ENCODE data around the gene CDC26.
A peak's percentile ranks its signal among the peaks of the same experiment; 100 is the strongest.

The CDC26 gene

GRCh38 chr9:113267911-113268566, 7.3 kb downstream of the CDC26 start:
- no peaks in the 10 kb centered on the region for H3K9me3 Mint-ChIP-seq
- H3K36me3 Mint-ChIP-seq (ENCODE audit: low read depth) = peaks cover 48% of the 10 kb centered on the region
- no peaks in the 10 kb centered on the region for H3K4me1 Mint-ChIP-seq

GRCh38 chr9:113266174-113266573, 9.2 kb downstream of the CDC26 start:
- Mint-ChIP-seq H3K4me1 (no peaks in the 10 kb centered on the region), H3K4me3 (no peak overlapping the region), H3K36me3 (ENCODE audit: low read depth) (peaks cover 42% of the 10 kb centered on the region)

More at GRCh38 chr9:113267911-113268566, 7.3 kb downstream of the CDC26 start:
- no peak for TF ChIP-seq CTCF (IDR thresholded peaks at IDR 0.05)
- Mint-ChIP-seq H3K4me3 (no peak overlapping the region), H3K27ac (peak overlapping the region; percentile 85), H3K27me3 (ENCODE audit: low read depth, poor library complexity) (no peaks in the 10 kb centered on the region)
- DNase-seq = no peak

DNA sequence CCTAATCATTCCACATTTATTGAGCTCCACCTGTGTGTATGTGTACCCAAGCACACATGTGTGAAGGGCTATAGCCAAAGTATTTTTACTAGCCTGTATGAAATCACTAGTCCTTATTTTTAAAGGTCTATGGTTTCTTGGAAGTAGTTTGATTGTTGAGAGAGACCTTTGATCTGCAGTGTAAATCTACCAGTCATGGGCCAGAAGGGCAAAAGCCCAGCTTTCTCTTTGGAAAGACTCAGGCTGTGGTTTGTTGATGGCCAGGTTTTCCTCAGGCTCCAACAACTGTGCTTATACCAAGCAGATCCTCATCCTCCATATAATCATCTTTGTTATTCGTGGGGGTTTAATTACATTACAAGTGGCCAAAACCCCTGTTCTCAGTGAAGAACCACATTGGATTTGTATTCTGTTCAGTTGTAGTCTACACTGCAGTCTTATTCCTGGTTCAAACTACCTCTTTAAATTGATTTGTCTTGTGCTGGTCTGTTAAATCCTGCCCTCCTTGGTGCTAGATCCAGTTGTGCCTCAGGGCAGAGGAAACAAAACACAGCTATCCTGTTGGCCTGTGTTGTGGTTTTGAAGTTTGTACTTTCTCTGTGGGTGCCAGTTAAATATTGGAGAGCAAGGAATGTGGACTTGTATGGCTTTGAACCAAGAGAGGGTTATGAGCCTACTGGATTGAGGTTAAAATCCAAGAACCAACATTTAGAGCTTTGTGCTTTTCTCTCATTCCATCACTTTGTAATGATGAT, 13.3 kb downstream of the CDC26 start:
- no peaks in the 10 kb centered on the region for H3K9me3 Mint-ChIP-seq
- peaks cover 4% of the 10 kb centered on the region for H3K27me3 Mint-ChIP-seq (ENCODE audit: low read depth, poor library complexity)
- peaks cover 42% of the 10 kb centered on the region for H3K36me3 Mint-ChIP-seq (ENCODE audit: low read depth)
- H3K4me1 Mint-ChIP-seq = no peaks in the 10 kb centered on the region
- no peak overlapping the region for H3K4me3 Mint-ChIP-seq
- no peak for DNase-seq
- TF ChIP-seq CTCF (IDR thresholded peaks at IDR 0.05) = no peak
- peak overlapping the region; percentile 17 for H3K27ac Mint-ChIP-seq

More at GRCh38 chr9:113266174-113266573, 9.2 kb downstream of the CDC26 start:
- no peak for DNase-seq
- TF ChIP-seq CTCF (IDR thresholded peaks at IDR 0.05) = no peak
- Mint-ChIP-seq H3K27me3 (ENCODE audit: low read depth, poor library complexity) (peaks cover 1% of the 10 kb centered on the region), H3K9me3 (no peaks in the 10 kb centered on the region), H3K27ac (no peak overlapping the region)

DNA sequence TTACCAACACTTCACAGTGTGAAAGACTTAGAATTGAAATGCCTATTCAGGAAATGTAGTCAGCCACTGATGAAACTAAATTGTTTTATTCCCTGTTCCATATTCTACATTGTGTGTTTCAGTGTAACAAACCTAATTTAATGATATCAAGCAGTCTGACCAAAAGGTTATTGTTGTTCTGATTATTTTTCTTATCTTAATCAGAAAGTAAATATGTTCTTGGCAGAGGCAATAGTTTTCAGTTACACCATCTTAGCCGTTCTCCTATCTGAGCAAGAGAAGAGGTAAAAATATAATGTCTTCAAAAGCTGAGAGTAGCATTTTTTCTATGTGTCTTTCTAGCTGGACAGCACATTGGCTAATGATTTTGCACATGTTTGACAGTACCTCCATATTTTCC, 17.1 kb downstream of the CDC26 start:
- H3K4me1 Mint-ChIP-seq = no peaks in the 10 kb centered on the region
- no peak for TF ChIP-seq CTCF (IDR thresholded peaks at IDR 0.05)
- H3K4me3 Mint-ChIP-seq = no peak overlapping the region
- H3K27ac Mint-ChIP-seq = no peak overlapping the region
- H3K36me3 Mint-ChIP-seq (ENCODE audit: low read depth) = peaks cover 30% of the 10 kb centered on the region
- H3K27me3 Mint-ChIP-seq (ENCODE audit: low read depth, poor library complexity) = peaks cover 6% of the 10 kb centered on the region
- DNase-seq = no peak
- no peaks in the 10 kb centered on the region for H3K9me3 Mint-ChIP-seq

- TF ChIP-seq CTCF (IDR thresholded peaks at IDR 0.05) = no peak
- peaks cover 6% of the 10 kb centered on the region for H3K27me3 Mint-ChIP-seq (ENCODE audit: low read depth, poor library complexity)
- H3K4me3 Mint-ChIP-seq = no peak overlapping the region
- H3K27ac Mint-ChIP-seq = no peak overlapping the region
- peaks cover 28% of the 10 kb centered on the region for H3K36me3 Mint-ChIP-seq (ENCODE audit: low read depth)
- no peaks in the 10 kb centered on the region for H3K4me1 Mint-ChIP-seq
- no peaks in the 10 kb centered on the region for H3K9me3 Mint-ChIP-seq
- DNase-seq = no peak
Observed at GRCh38 chr9:113257863-113258262, 17.5 kb downstream of the CDC26 start.
